H1 (cell line): Measurements from ENCODE around the gene DUOX1. TPM values are rescaled to one million over a fixed set of nuclear protein-coding genes. Genes with fewer than 3 reads are reported as not detected.

Experiments
- CTCF ChIA-PET: fragments of 300-600 bp; sonication (Branson Sonifier 250); formaldehyde crosslinking; loops from one replicate; lab custom pipeline; 2021; ENCODE audit not compliant: partially characterized antibody; lab: Charles Lee
- POLR2A ChIA-PET: fragments of 300-600 bp; sonication (Branson Sonifier 250); formaldehyde crosslinking; loops from one replicate; lab custom pipeline; 2021; ENCODE audit warnings: inconsistent platforms; ENCODE audit not compliant: partially characterized antibody; lab: Charles Lee
- DNase-seq, 2 experiments: peaks; one replicate each; pipeline versions ENCODE4 v3.0.0 to v3.0.0-alpha.2; 2010 to 2022; ENCODE audit warnings: low spot score in 2 of 2, low read depth in 1 of 2, mixed read lengths in 1 of 2
- FAIRE-seq: peaks from 2 replicates; lab custom pipeline; 2011; peaks lifted over from hg19 to GRCh38; lab: Jason Lieb, UNC
- H2AFZ ChIP-seq: 2 replicates; pipeline ENCODE4 v1.8.1; 2012; ENCODE audit warnings: low read length, inconsistent platforms
- H2AK5ac ChIP-seq: 2 replicates; pipeline ENCODE4 v1.6.1; 2013; ENCODE audit warnings: low read depth, low read length
- H2BK120ac ChIP-seq: replicated peaks from 2 replicates; pipeline ENCODE3; 2013; ENCODE audit warnings: low read depth, low read length, inconsistent platforms
- H2BK12ac ChIP-seq: 2 replicates; pipeline ENCODE4 v1.6.1; 2013; ENCODE audit warnings: low read depth, low read length
- H2BK15ac ChIP-seq: 2 replicates; pipeline ENCODE4 v1.6.1; 2013; ENCODE audit warnings: low read length
- H2BK20ac ChIP-seq: 2 replicates; pipeline ENCODE4 v1.6.1; 2013; ENCODE audit warnings: low read length
- H2BK5ac ChIP-seq: 2 replicates; pipeline ENCODE4 v1.6.1; 2013; ENCODE audit warnings: low read depth, low read length
- H3K14ac ChIP-seq: 2 replicates; pipeline ENCODE4 v1.6.1; 2013; ENCODE audit warnings: inconsistent platforms; ENCODE audit not compliant: insufficient read length
- H3K18ac ChIP-seq: 2 replicates; pipeline ENCODE4 v1.6.1; 2013; ENCODE audit warnings: low read length; ENCODE audit errors: extremely low read depth
- H3K23ac ChIP-seq: 2 replicates; pipeline ENCODE4 v1.6.1; 2013; ENCODE audit warnings: inconsistent platforms; ENCODE audit not compliant: insufficient read length
- H3K23me2 ChIP-seq: 2 replicates; pipeline ENCODE4 v1.6.1; 2013; ENCODE audit warnings: low read depth, low read length
- H3K27ac ChIP-seq: 2 replicates; pipeline ENCODE4 v1.6.1; 2011; ENCODE audit warnings: low read depth, low read length, inconsistent platforms
- H3K27me3 ChIP-seq, 4 experiments: replicated peaks in 1 of 4; 1 replicate in 1 of 4; 2 replicates in 3 of 4; pipeline versions ENCODE4 v1.6.1 to v1.8.1; 2011 to 2013; ENCODE audit warnings: low read length in 3 of 4, mild to moderate bottlenecking in 3 of 4, inconsistent platforms in 2 of 4, mixed read lengths in 2 of 4, moderate library complexity in 1 of 4; ENCODE audit not compliant: control insufficient read depth in 3 of 4, insufficient read depth in 3 of 4; ENCODE audit errors: extremely low read depth in 1 of 4
- H3K36me3 ChIP-seq, 4 experiments: 2 replicates each; pipeline versions ENCODE4 v1.6.1 to v1.8.1; 2011 to 2013; ENCODE audit warnings: mild to moderate bottlenecking in 4 of 4, low read length in 3 of 4, moderate library complexity in 2 of 4, control low read depth in 1 of 4, inconsistent platforms in 1 of 4; ENCODE audit not compliant: insufficient read depth in 4 of 4, control insufficient read depth in 2 of 4
- H3K4ac ChIP-seq: replicated peaks from 2 replicates; pipeline ENCODE3; 2013; ENCODE audit warnings: low read length, low read depth, mixed read lengths, inconsistent platforms; ENCODE audit not compliant: insufficient read length
- H3K4me1 ChIP-seq, 4 experiments: replicated peaks in 1 of 4; 1 replicate in 1 of 4; 2 replicates in 3 of 4; pipeline versions ENCODE4 v1.6.1 to v1.8.1; 2011 to 2013; ENCODE audit warnings: low read length in 3 of 4, inconsistent platforms in 2 of 4, mixed read lengths in 1 of 4; ENCODE audit not compliant: insufficient read depth in 4 of 4, control insufficient read depth in 3 of 4
- H3K4me2 ChIP-seq, 2 experiments: 2 replicates each; pipeline versions ENCODE4 v1.6.1 to v1.8.1; 2011 to 2013; ENCODE audit warnings: low read depth in 2 of 2, low read length in 2 of 2, control low read depth in 1 of 2, inconsistent platforms in 1 of 2, mild to moderate bottlenecking in 1 of 2; ENCODE audit not compliant: insufficient read depth in 1 of 2
- H3K4me3 ChIP-seq, 4 experiments: fragments of 200-600, 300-600 bp in 1 of 4; sonication (generic), shearing (Covaris generic), sonication (Bioruptor Twin) in 1 of 4; 2 replicates each; pipeline versions ENCODE4 v1.5.1 to v1.8.1; 2011 to 2016; ENCODE audit warnings: low read length in 4 of 4, low read depth in 3 of 4, control low read depth in 2 of 4, inconsistent platforms in 2 of 4, mild to moderate bottlenecking in 2 of 4, mixed read lengths in 1 of 4, moderate library complexity in 1 of 4; ENCODE audit not compliant: insufficient read depth in 2 of 4; ENCODE audit errors: extremely low read depth in 1 of 4
- H3K56ac ChIP-seq: replicated peaks from 2 replicates; pipeline ENCODE3; 2013; ENCODE audit warnings: low read depth, mild to moderate bottlenecking, mixed read lengths, low read length, inconsistent platforms; ENCODE audit not compliant: insufficient read length
- H3K79me1 ChIP-seq: 2 replicates; pipeline ENCODE4 v1.6.1; 2013; ENCODE audit warnings: low read depth, low read length, control low read depth
- H3K79me2 ChIP-seq, 2 experiments: 2 replicates each; pipeline versions ENCODE4 v1.6.1 to v1.8.1; 2012 to 2013; ENCODE audit warnings: low read length in 2 of 2, mild to moderate bottlenecking in 2 of 2, inconsistent platforms in 1 of 2; ENCODE audit not compliant: insufficient read depth in 2 of 2, control insufficient read depth in 1 of 2
- H3K9ac ChIP-seq, 4 experiments: replicated peaks in 1 of 4; 1 replicate in 1 of 4; 2 replicates in 3 of 4; pipeline versions ENCODE4 v1.6.1 to v1.8.1; 2011 to 2013; ENCODE audit warnings: low read depth in 3 of 4, low read length in 3 of 4, control low read depth in 2 of 4, mild to moderate bottlenecking in 2 of 4, moderate library complexity in 2 of 4, inconsistent platforms in 1 of 4; ENCODE audit errors: extremely low read depth in 1 of 4
- H3K9me3 ChIP-seq, 2 experiments: 2 replicates each; pipeline versions ENCODE4 v1.6.1 to v1.8.1; 2012 to 2013; ENCODE audit warnings: mild to moderate bottlenecking in 2 of 2, moderate library complexity in 2 of 2, control low read depth in 1 of 2, inconsistent platforms in 1 of 2, low read depth in 1 of 2, low read length in 1 of 2, mixed read lengths in 1 of 2; ENCODE audit not compliant: insufficient read depth in 2 of 2
- H4K20me1 ChIP-seq, 2 experiments: replicated peaks in 1 of 2; 2 replicates each; pipeline versions ENCODE3 to v1.8.1; 2011 to 2013; ENCODE audit warnings: inconsistent platforms in 2 of 2, low read length in 2 of 2, mild to moderate bottlenecking in 1 of 2; ENCODE audit not compliant: insufficient read depth in 2 of 2, control insufficient read depth in 1 of 2
- H4K5ac ChIP-seq: 2 replicates; pipeline ENCODE4 v1.6.1; 2013; ENCODE audit warnings: low read length, low read depth, mixed read lengths, inconsistent platforms; ENCODE audit not compliant: insufficient read length
- H4K8ac ChIP-seq: 2 replicates; pipeline ENCODE4 v1.8.0; 2013; ENCODE audit warnings: mild to moderate bottlenecking, moderate library complexity, low read length, inconsistent platforms; ENCODE audit not compliant: insufficient read depth; ENCODE audit errors: extremely low read depth
- H4K91ac ChIP-seq: replicated peaks from 2 replicates; pipeline ENCODE3; 2013; ENCODE audit warnings: low read length, mixed read lengths, inconsistent platforms; ENCODE audit not compliant: insufficient read length
- BACH1 ChIP-seq: IDR thresholded peaks from 2 replicates; pipeline ENCODE4 v1.6.1; 2012; ENCODE audit warnings: low read length, improper control_type of control experiment
- CREB1 ChIP-seq: IDR thresholded peaks from 2 replicates; pipeline ENCODE4 v1.6.1; 2012; ENCODE audit warnings: inconsistent platforms
- FOSL1 ChIP-seq: IDR thresholded peaks from 2 replicates; pipeline ENCODE4 v1.6.1; 2011; ENCODE audit warnings: mild to moderate bottlenecking, low read depth, low read length, moderate library complexity; ENCODE audit not compliant: insufficient read depth
- HDAC2 ChIP-seq, 2 experiments: fragments of 300-600 bp in 1 of 2; sonication (generic) in 1 of 2; IDR thresholded peaks; 2 replicates each; pipeline ENCODE4 v1.6.1; 2011 to 2012; ENCODE audit warnings: low read depth in 2 of 2, low read length in 2 of 2, mild to moderate bottlenecking in 2 of 2, moderate library complexity in 2 of 2, borderline replicate concordance in 1 of 2, inconsistent platforms in 1 of 2
- PHF8 ChIP-seq: fragments of 200-600 bp; sonication (generic); conservative IDR thresholded peaks from 2 replicates; pipeline ENCODE4 v1.7.1; 2012; ENCODE audit warnings: low read depth, mild to moderate bottlenecking, inconsistent platforms, low read length, moderate library complexity
- POLR2A ChIP-seq, 2 experiments: IDR thresholded peaks; 1 replicate in 1 of 2; 2 replicates in 1 of 2; pipeline ENCODE4 v1.6.1; 2011; ENCODE audit warnings: low read depth in 2 of 2, low read length in 2 of 2, mild to moderate bottlenecking in 2 of 2; ENCODE audit errors: control extremely low read depth in 1 of 2
- POLR2AphosphoS5 ChIP-seq: IDR thresholded peaks from 2 replicates; pipeline ENCODE4 v1.6.1; 2011; ENCODE audit warnings: low read depth, low read length
- SAP30 ChIP-seq: fragments of 300-600 bp; sonication (generic); IDR thresholded peaks from 2 replicates; pipeline ENCODE4 v1.7.1; 2012; ENCODE audit warnings: low read length, moderate library complexity, mild to moderate bottlenecking, inconsistent platforms; ENCODE audit not compliant: insufficient read depth, insufficient replicate concordance
- SIN3A ChIP-seq, 2 experiments: IDR thresholded peaks in 1 of 2; conservative IDR thresholded peaks in 1 of 2; 2 replicates each; pipeline ENCODE4 v1.6.1; 2011 to 2012; ENCODE audit warnings: low read length in 2 of 2, improper control_type of control experiment in 1 of 2, low read depth in 1 of 2, mild to moderate bottlenecking in 1 of 2
- TBP ChIP-seq: IDR thresholded peaks from 2 replicates; pipeline ENCODE4 v1.6.1; 2011; ENCODE audit warnings: low read depth, low read length, improper control_type of control experiment
- WGBS, 2 experiments: shearing (Covaris generic) in 1 of 2; methylation state at CpG; one replicate each; pipeline versions ENCODE4 v1.1.6 to v1.1.7; 2013 to 2015; ENCODE audit warnings: low lambda C conversion rate in 2 of 2, mixed read lengths in 2 of 2, inconsistent platforms in 1 of 2, low coverage in 1 of 2, missing lambda C conversion rate in 1 of 2; ENCODE audit not compliant: insufficient replicate concordance in 2 of 2, insufficient coverage in 1 of 2, insufficient read length in 1 of 2; ENCODE audit errors: extremely low coverage in 1 of 2, missing lambda C conversion rate in 1 of 2; 5-methylcytosine and 5-hydroxymethylcytosine counted together
- polyA plus RNA-seq, 7 experiments: library from polyadenylated mRNA; depleted of rRNA in 3 of 7; stranded (reverse) in 5 of 7; unstranded in 2 of 7; fragments of >200 nt in 5 of 7; fragments of 200-250 nt in 2 of 7; gene quantifications; 1 replicate in 5 of 7; 2 replicates in 1 of 7; 4 replicates in 1 of 7; pipeline versions ENCODE4 v1.2.1 to v1.2.3, GENCODE V29; 2011 to 2013; ENCODE audit warnings: missing spikeins in 2 of 7, mixed read lengths in 2 of 7
- total RNA-seq: library from RNA; stranded (reverse); fragmentation: NEBNext Ultra II Directional; extraction: Animal tissue kit (Norgen Biotek cat#: 25700); gene quantifications from 2 replicates; pipeline ENCODE4 v1.2.1, GENCODE V29; 2021

The DUOX1 gene
- total and polyA plus RNA-seq, 2 of the 8 experiments (the other 6 are each of a cell fraction or from before 2014, with no cell fraction given): 0.84 to 1.4 TPM

- Histone ChIP-seq H3K9ac (peak overlapping the region in 3 of 4 experiments; percentile 68 to 80 (median 78); a peak in 6 of 7 replicates), H3K14ac (no peak overlapping the region), H2BK12ac (0 out of 2 replicates have a peak overlapping the region, but pooled peaks have one; percentile 51), H4K8ac (no peak overlapping the region), H4K5ac (no peak overlapping the region), H3K23ac (no peak overlapping the region), H2AK5ac (no peak overlapping the region), H2BK15ac (no peak overlapping the region), H2AFZ (peak overlapping the region; percentile 98), H3K23me2 (peaks cover 12% of the 10 kb centered on the region), H4K20me1 (no peaks in the 10 kb centered on the region), H3K9me3 (no peaks in the 10 kb centered on the region), H3K4me3 (peak overlapping the region; percentile 66 to 100 (median 96)), H3K27ac (peak overlapping the region; percentile 67; the same call in 1 of the 2 replicates), H3K4me1 (no peaks in the 10 kb centered on the region), H3K18ac (no peak overlapping the region), H3K36me3 (no peaks in the 10 kb centered on the region), H3K79me2 (no peaks in the 10 kb centered on the region), H2BK120ac (no peak overlapping the region), H3K27me3 (no peaks in the 10 kb centered on the region), H3K79me1 (no peaks in the 10 kb centered on the region), H3K4me2 (peak overlapping the region; percentile 94 to 96), H2BK5ac (peak overlapping the region; percentile 63), H3K4ac (no peak overlapping the region), H2BK20ac (no peak overlapping the region), H4K91ac (no peak overlapping the region), H3K56ac (no peak overlapping the region)
- WGBS, 2 experiments: 1% methylated on average over 31 of the region's 34 CpGs; no CpG with 5 or more reads in 1 of the 2 experiments
- ChIA-PET CTCF (interaction anchor here (0.6 to 39.2 kb wide), 8 partner anchors 18 to 441 kb away, joined by 3 to 1117 read pairs (median 7); partner anchors contain the start of genes DUOX1, DUOXA1 and SHF), POLR2A (interaction anchor here (0.9 to 5.3 kb wide), 7 partner anchors 14 to 202 kb away, joined by 3 to 55 read pairs (median 12); partner anchors contain the start of gene SHF)
- peak; percentile 89 to 98 for DNase-seq
- peak; percentile 50 for FAIRE-seq
- peak in 1 of 2 experiments; percentile 71; a peak in 2 of 3 replicates for TF ChIP-seq POLR2A (IDR thresholded peaks at IDR 0.05; ENCODE audit: control extremely low read depth in 1 of 2, low read depth in 2 of 2, low read length in 2 of 2)
- TF ChIP-seq TBP: peak; percentile 99
- TF ChIP-seq FOSL1: no peak
- TF ChIP-seq SAP30: peak; percentile 63
- TF ChIP-seq PHF8: peak; percentile 66
- TF ChIP-seq SIN3A (conservative IDR thresholded peaks at IDR 0.05 in 1 of 2, IDR thresholded peaks at IDR 0.05 in 1 of 2; ENCODE audit: low read depth in 1 of 2, low read length in 2 of 2): peak in 1 of 2 experiments; percentile 15; a peak in 2 of 4 replicates
- TF ChIP-seq BACH1: peak; percentile 73; the same call in 1 of the 2 replicates
- peak; percentile 75 for TF ChIP-seq CREB1
- no peak for TF ChIP-seq HDAC2 (IDR thresholded peaks at IDR 0.05; ENCODE audit: borderline replicate concordance in 1 of 2, low read depth in 2 of 2, low read length in 2 of 2)
- peak; percentile 53; the same call in 1 of the 2 replicates for TF ChIP-seq POLR2AphosphoS5
Observed at GRCh38 chr15:45200001-45200798, 70.4 kb downstream of the DUOX1 start.
